A549 (cell line): ENCODE data around the gene GAB1. TPM values are rescaled to one million over a fixed set of nuclear protein-coding genes. Genes with fewer than 3 reads are reported as not detected.

Experiments used
- ATAC-seq, 2 experiments: fragments of 200-7000 bp in 1 of 2; fragments of >200 bp in 1 of 2; cut with Nextera tagmentation in 1 of 2; cut with Tn5 transposase in 1 of 2; 3 replicates each; pipeline versions ENCODE4 v1.8.0 to v1.9.1; 2018 to 2020; ENCODE audit warnings: mild to moderate bottlenecking in 1 of 2, moderate library complexity in 1 of 2
- CTCF ChIA-PET: fragments of 300-600 bp; sonication (Branson Sonifier 250); formaldehyde crosslinking; extraction: SDS; loops from one replicate; lab custom pipeline; 2021; ENCODE audit warnings: antibody characterized with exemption, inconsistent platforms; lab: Yijun Ruan, JAX
- POLR2A ChIA-PET: fragments of 350-600 bp; formaldehyde crosslinking; extraction: SDS; loops from one replicate; lab custom pipeline; 2021; ENCODE audit warnings: antibody characterized with exemption, inconsistent platforms; lab: Yijun Ruan, JAX
- DNase-seq, 2 experiments: peaks; one replicate each; pipeline versions ENCODE4 v3.0.0 to v3.0.0-alpha.2; 2011 to 2016; ENCODE audit warnings: low read depth in 1 of 2, low spot score in 1 of 2
- FAIRE-seq: peaks from 2 replicates; lab custom pipeline; 2011; peaks lifted over from hg19 to GRCh38; lab: Jason Lieb, UNC
- H3K27ac ChIP-seq, 2 experiments: fragments of >200 bp; sonication (Bioruptor Twin); formaldehyde crosslinking; 3 replicates each; pipeline ENCODE4 v1.5.1; 2016 to 2017
- H3K4me1 ChIP-seq: fragments of >200 bp; sonication (Bioruptor Twin); formaldehyde crosslinking; 3 replicates; pipeline ENCODE4 v1.6.1; 2016
- H3K4me2 ChIP-seq: fragments of >200 bp; sonication (Bioruptor Twin); formaldehyde crosslinking; 3 replicates; pipeline ENCODE4 v1.6.1; 2016
- H3K4me3 ChIP-seq: fragments of >200 bp; sonication (Bioruptor Twin); formaldehyde crosslinking; 3 replicates; pipeline ENCODE4 v1.5.1; 2016
- H3K9me3 ChIP-seq: fragments of >200 bp; sonication (Bioruptor Twin); formaldehyde crosslinking; 3 replicates; pipeline ENCODE4 v1.6.1; 2016
- CEBPB ChIP-seq, 2 experiments: fragments of >200 bp in 1 of 2; sonication (Bioruptor Twin) in 1 of 2; formaldehyde crosslinking in 1 of 2; IDR thresholded peaks; 2 replicates each; pipeline ENCODE4 v1.6.1; 2012 to 2016
- CHD2 ChIP-seq: fragments of 150-350 bp; IDR thresholded peaks from 2 replicates; pipeline ENCODE4 v1.6.1; 2014; ENCODE audit warnings: low read length; ENCODE audit not compliant: partially characterized antibody
- EHF ChIP-seq: fragments of 250-450 bp; sonication (Bioruptor Pico); IDR thresholded peaks from 2 replicates; pipeline ENCODE4 v1.5.0; 2020; ENCODE audit warnings: mild to moderate bottlenecking
- ELK1 ChIP-seq: fragments of 150-350 bp; IDR thresholded peaks from 2 replicates; pipeline ENCODE4 v1.6.1; 2014; ENCODE audit warnings: low read depth, mild to moderate bottlenecking, low read length
- ESRRA ChIP-seq: fragments of 150-350 bp; IDR thresholded peaks from 2 replicates; pipeline ENCODE4 v1.6.1; 2014; ENCODE audit warnings: mild to moderate bottlenecking, low read length, borderline replicate concordance
- FOSB ChIP-seq: fragments of 250-450 bp; sonication (Bioruptor Pico); IDR thresholded peaks from 2 replicates; pipeline ENCODE4 v1.5.0; 2020; ENCODE audit warnings: mild to moderate bottlenecking, moderate library complexity
- HDAC2 ChIP-seq: fragments of 200-600 bp; sonication (generic); IDR thresholded peaks from 2 replicates; pipeline ENCODE4 v1.6.1; 2016
- JUN ChIP-seq, 2 experiments: fragments of >200 bp; sonication (Bioruptor Twin); formaldehyde crosslinking; IDR thresholded peaks; 2 replicates in 1 of 2; 3 replicates in 1 of 2; pipeline ENCODE4 v1.6.1; 2016 to 2017
- KDM5A ChIP-seq: fragments of 200-600 bp; sonication (generic); IDR thresholded peaks from 2 replicates; pipeline ENCODE4 v1.6.1; 2016; ENCODE audit warnings: antibody characterized with exemption, mild to moderate bottlenecking
- MAFK ChIP-seq: fragments of 450-650 bp; IDR thresholded peaks from 2 replicates; pipeline ENCODE4 v1.6.1; 2014; ENCODE audit not compliant: partially characterized antibody
- NR3C1 ChIP-seq: fragments of >200 bp; sonication (Bioruptor Twin); formaldehyde crosslinking; IDR thresholded peaks from 3 replicates; pipeline ENCODE4 v1.6.1; 2017
- PHF8 ChIP-seq: fragments of 200-600 bp; sonication (generic); IDR thresholded peaks from 2 replicates; pipeline ENCODE4 v1.6.1; 2016; ENCODE audit warnings: low read depth, mild to moderate bottlenecking, antibody characterized with exemption, moderate library complexity, borderline replicate concordance
- POLR2A ChIP-seq: IDR thresholded peaks from 2 replicates; pipeline ENCODE4 v1.6.1; 2012; ENCODE audit warnings: mild to moderate bottlenecking, low read length
- RNF2 ChIP-seq: fragments of 200-600 bp; sonication (generic); IDR thresholded peaks from 2 replicates; pipeline ENCODE4 v1.6.1; 2016; ENCODE audit warnings: low read depth, mild to moderate bottlenecking, antibody characterized with exemption, moderate library complexity, borderline replicate concordance
- TP53 ChIP-seq: fragments of 250-450 bp; sonication (Bioruptor Pico); IDR thresholded peaks from 2 replicates; pipeline ENCODE4 v1.5.0; 2021; ENCODE audit warnings: mild to moderate bottlenecking, moderate library complexity
- USF2 ChIP-seq: fragments of 450-650 bp; IDR thresholded peaks from 2 replicates; pipeline ENCODE4 v1.6.1; 2014; ENCODE audit warnings: antibody characterized with exemption
- ZFP36 ChIP-seq: fragments of 450-650 bp; IDR thresholded peaks from 2 replicates; pipeline ENCODE4 v1.6.1; 2014; ENCODE audit warnings: borderline replicate concordance; ENCODE audit not compliant: partially characterized antibody
- WGBS: methylation state at CpG from one replicate; pipeline ENCODE4 v1.1.6; 2017; ENCODE audit errors: missing lambda C conversion rate; 5-methylcytosine and 5-hydroxymethylcytosine counted together
- polyA plus RNA-seq, 4 experiments: library from polyadenylated mRNA; depleted of rRNA in 3 of 4; stranded (reverse); fragments of >200 nt; fragmentation: RNase III in 1 of 4; extraction: RNeasy Plus Mini Kit Qiagen cat#74134 plus additional on column Dnase treatment in 1 of 4; gene quantifications; 2 replicates in 3 of 4; 3 replicates in 1 of 4; pipeline ENCODE4 v1.2.3, GENCODE V29; 2011 to 2017
- TF ChIP-seq, protein P1 (sequence below): fragments of >200 bp; sonication (Bioruptor Twin); formaldehyde crosslinking; IDR thresholded peaks from 3 replicates; pipeline ENCODE4 v1.6.1; 2016
- TF ChIP-seq, protein P2 (sequence below): fragments of >200 bp; sonication (Bioruptor Twin); formaldehyde crosslinking; IDR thresholded peaks from 3 replicates; pipeline ENCODE4 v1.5.1; 2016

Gene GAB1
- polyA plus RNA-seq, 2 of the 4 experiments (the other 2 are of a cell fraction), result 2.3 to 3.6 TPM

- H3K4me2 ChIP-seq, result no peak overlapping the region
- FAIRE-seq (no peak), DNase-seq (peak in 1 of 2 experiments; percentile 4), ATAC-seq (no peak)
- H3K9me3 ChIP-seq, result no peaks in the 10 kb centered on the region
- no peak overlapping the region for H3K4me3 ChIP-seq
- no peaks in the 10 kb centered on the region for H3K4me1 ChIP-seq
- no peak overlapping the region for H3K27ac ChIP-seq
- WGBS, result 64% methylated on average over 6 of the region's 6 CpGs
- ChIA-PET POLR2A (no interaction called here), CTCF (no interaction called here)
- TF ChIP-seq RNF2 (no peak), ZFP36 (no peak), NR3C1 (no peak), USF2 (no peak), CEBPB (IDR thresholded peaks at IDR 0.05) (no peak), EHF (CRISPR knock-in tag) (no peak), HDAC2 (no peak)
- TF ChIP-seq, protein P1, sequence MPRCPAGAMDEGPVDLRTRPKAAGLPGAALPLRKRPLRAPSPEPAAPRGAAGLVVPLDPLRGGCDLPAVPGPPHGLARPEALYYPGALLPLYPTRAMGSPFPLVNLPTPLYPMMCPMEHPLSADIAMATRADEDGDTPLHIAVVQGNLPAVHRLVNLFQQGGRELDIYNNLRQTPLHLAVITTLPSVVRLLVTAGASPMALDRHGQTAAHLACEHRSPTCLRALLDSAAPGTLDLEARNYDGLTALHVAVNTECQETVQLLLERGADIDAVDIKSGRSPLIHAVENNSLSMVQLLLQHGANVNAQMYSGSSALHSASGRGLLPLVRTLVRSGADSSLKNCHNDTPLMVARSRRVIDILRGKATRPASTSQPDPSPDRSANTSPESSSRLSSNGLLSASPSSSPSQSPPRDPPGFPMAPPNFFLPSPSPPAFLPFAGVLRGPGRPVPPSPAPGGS, result no peak
Measured at GRCh38 chr4:143329985-143330384, 6.7 kb upstream of the GAB1 start.

GRCh38 chr4:143335979-143336780 is 496 bp upstream of the GAB1 start:
- H3K9me3 ChIP-seq, result no peaks in the 10 kb centered on the region
- H3K4me3 ChIP-seq, result peak overlapping the region; percentile 86
- CTCF ChIA-PET, result interaction anchor here (1.4 to 1.5 kb wide), 2 partner anchors 8 to 139 kb away, joined by 4 to 6 read pairs; no protein-coding TSS in a partner anchor
- H3K4me2 ChIP-seq, result peak overlapping the region; percentile 76
- POLR2A ChIA-PET, result interaction anchor here (0.8 kb wide), 1 partner anchor 16 kb away, joined by 3 read pairs; no protein-coding TSS in a partner anchor
- ATAC-seq, result peak; percentile 84 to 91
- DNase-seq, result peak; percentile 38 to 80
- TF ChIP-seq KDM5A, result no peak
- peak; percentile 18 for TF ChIP-seq POLR2A
- TF ChIP-seq FOSB (CRISPR knock-in tag), result no peak
- TF ChIP-seq PHF8, result peak; percentile 60; the same call in 1 of the 2 replicates
- TF ChIP-seq JUN (IDR thresholded peaks at IDR 0.05), result peak in 1 of 2 experiments; percentile 46; a peak in 1 of 5 replicates
- peak overlapping the region; percentile 85 to 98 for H3K27ac ChIP-seq
- FAIRE-seq, result no peak
- WGBS, result 4% methylated on average over 8 of the region's 85 CpGs
- H3K4me1 ChIP-seq, result no peaks in the 10 kb centered on the region

GRCh38 chr4:143337600-143338287 is 1.1 kb downstream of the GAB1 start:
- DNase-seq, result peak in 1 of 2 experiments; percentile 9

More at GRCh38 chr4:143337600-143338287, 1.1 kb downstream of the GAB1 start:
- FAIRE-seq (no peak), ATAC-seq (no peak; a peak in 1 of 6 replicates)
- Histone ChIP-seq H3K4me3 (peak overlapping the region; percentile 86), H3K4me1 (no peaks in the 10 kb centered on the region), H3K9me3 (no peaks in the 10 kb centered on the region), H3K4me2 (peak overlapping the region; percentile 76), H3K27ac (peak overlapping the region in 1 of 2 experiments; percentile 98; a peak in 3 of 6 replicates)
- 6% methylated on average over 25 of the region's 25 CpGs for WGBS
- CTCF ChIA-PET, result interaction anchor here (0.6 to 1.5 kb wide), 3 partner anchors 10 to 137 kb away, joined by 3 to 6 read pairs (median 4); no protein-coding TSS in a partner anchor
- POLR2A ChIA-PET, result no interaction called here
- no peak for TF ChIP-seq ELK1
- TF ChIP-seq TP53 (CRISPR knock-in tag), result no peak
- no peak for TF ChIP-seq MAFK
- no peak for TF ChIP-seq CHD2
- TF ChIP-seq, protein P2, sequence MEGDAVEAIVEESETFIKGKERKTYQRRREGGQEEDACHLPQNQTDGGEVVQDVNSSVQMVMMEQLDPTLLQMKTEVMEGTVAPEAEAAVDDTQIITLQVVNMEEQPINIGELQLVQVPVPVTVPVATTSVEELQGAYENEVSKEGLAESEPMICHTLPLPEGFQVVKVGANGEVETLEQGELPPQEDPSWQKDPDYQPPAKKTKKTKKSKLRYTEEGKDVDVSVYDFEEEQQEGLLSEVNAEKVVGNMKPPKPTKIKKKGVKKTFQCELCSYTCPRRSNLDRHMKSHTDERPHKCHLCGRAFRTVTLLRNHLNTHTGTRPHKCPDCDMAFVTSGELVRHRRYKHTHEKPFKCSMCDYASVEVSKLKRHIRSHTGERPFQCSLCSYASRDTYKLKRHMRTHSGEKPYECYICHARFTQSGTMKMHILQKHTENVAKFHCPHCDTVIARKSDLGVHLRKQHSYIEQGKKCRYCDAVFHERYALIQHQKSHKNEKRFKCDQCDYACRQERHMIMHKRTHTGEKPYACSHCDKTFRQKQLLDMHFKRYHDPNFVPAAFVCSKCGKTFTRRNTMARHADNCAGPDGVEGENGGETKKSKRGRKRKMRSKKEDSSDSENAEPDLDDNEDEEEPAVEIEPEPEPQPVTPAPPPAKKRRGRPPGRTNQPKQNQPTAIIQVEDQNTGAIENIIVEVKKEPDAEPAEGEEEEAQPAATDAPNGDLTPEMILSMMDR, result no peak
- no peak for TF ChIP-seq ESRRA
